HG03159 (cell line): ENCODE measurements around the gene OR6C75.
"Not testable (repeated sequence)": the region's sequence is repeated elsewhere in the genome, so short reads cannot be mapped to it uniquely, and the experiment has no call there.

Experiments used
- ATAC-seq: cut with Tn5 transposase; IDR thresholded peaks from one replicate; pipeline ENCODE4 v1.9.1; 2021; ENCODE audit warnings: mild to moderate bottlenecking, moderate library complexity; ENCODE audit not compliant: unreplicated experiment

Gene OR6C75

DNA sequence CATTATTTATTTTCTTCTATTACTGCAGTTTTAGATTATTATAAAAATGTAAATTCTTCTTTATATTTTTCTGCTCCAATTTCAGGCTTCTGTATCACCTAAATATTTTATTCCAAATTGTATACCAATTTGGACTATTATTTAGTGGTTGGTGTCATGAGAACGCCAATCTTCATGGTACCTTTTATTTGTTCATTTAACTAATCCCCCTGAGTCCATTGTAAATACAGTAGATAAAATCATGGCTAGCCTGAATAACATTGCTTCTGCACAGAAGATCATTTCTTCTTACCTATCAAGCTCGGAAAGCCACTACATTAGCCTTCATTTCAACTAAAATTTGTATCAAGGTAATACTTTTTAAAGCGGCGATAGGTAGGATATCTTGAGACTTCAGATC is at the start of gene OR6C75:
OR6C75 (plus strand) TSS at position 301 of the 400 bp plus-strand sequence. CDS start 2,136 bp downstream, outside the sequence.
- ATAC-seq, result no peak

DNA sequence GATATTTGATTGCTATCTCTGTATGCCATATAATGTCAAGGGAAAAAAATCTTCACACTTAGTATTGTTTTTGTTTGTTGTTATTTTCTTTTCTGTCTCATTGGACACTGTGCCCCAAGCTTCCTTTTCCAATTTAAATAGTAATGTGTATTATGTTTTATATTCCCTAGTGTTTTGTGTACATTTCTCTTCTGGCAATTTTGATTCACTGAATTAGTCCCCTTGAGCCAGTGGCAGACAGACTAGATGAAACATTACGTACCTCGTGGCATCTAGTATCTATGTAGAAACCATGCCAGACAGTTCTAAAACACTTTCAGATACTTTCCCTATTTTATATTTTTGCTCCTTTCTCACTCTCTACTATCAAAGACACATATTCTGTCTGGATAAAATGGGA is 48.7 kb upstream of the OR6C75 start, which contains the start of gene OR6C1:
OR6C1 (plus strand) TSS at position 301 of the 400 bp plus-strand sequence. CDS start 6,257 bp downstream, outside the sequence.
- ATAC-seq, result no peak

GRCh38 chr12:55320201-55320600 is 42.6 kb upstream of the OR6C75 start:
- ATAC-seq, result no peak

DNA sequence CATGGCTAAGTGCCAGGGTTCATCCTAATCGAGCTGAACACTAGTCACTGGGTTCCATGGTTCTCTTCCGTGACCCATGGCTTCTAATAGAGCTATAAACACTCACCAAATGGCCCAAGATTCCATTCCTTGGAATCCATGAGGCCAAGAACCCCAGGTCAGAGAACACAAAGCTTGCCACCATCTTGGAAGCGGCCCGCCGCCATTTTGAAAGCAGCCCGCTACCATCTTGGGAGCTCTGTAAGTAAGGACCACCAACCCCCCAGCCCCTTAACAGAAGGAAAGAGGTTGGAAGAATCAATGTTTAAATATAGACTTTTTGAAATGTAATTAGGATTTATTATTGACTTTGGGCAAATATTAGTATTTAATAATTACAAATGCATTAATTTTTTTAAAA is 37.0 kb upstream of the OR6C75 start:
- not testable (repeated sequence) for ATAC-seq

- no peak for ATAC-seq
Measured at GRCh38 chr12:55330446-55330845, 32.3 kb upstream of the OR6C75 start, which contains the start of gene OR6C3. TSS of gene OR6C3 (plus strand) at chr12:55330746. CDS start at chr12:55331701, 955 bp downstream.

- ATAC-seq, result no peak
Measured at GRCh38 chr12:55336002-55336401, 26.8 kb upstream of the OR6C75 start.

DNA sequence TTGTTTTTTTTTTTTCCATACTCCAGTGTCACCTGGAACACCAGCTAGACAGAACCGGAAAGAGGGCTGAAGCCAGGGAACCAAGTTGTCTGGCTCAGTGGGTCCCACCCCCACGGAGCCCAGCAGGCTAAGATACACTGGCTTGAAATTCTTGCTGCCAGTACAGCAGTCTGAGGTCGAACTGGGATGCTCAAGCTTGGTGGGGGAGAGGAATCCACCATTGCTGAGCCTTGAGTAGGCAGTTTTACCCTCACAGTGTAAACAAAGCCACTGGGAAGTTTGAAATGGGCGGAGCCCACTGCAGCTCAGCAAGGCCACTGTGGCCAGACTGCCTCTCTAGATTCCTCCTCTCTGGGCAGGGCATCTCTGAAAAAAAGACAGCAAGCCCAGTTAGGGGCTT is 7.4 kb upstream of the OR6C75 start:
- ATAC-seq, result not testable (repeated sequence)

DNA sequence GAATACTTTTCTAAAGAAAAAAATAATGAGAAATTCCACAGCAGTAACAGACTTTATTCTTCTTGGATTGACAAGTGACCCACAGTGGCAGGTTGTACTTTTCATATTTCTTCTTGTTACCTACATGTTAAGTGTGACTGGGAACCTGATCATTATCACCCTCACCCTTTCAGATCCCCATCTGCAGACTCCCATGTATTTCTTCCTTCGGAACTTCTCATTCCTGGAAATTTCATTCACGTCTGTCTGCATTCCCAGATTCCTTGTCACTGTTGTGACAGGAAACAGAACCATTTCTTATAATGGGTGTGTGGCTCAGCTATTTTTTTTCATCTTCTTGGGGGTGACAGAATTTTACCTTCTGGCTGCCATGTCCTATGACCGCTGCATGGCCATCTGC is 2.3 kb downstream of the OR6C75 start:
- no peak for ATAC-seq

- no peak for ATAC-seq
Measured at GRCh38 chr12:55372521-55372920, 9.7 kb downstream of the OR6C75 start.

- no peak for ATAC-seq
Measured at GRCh38 chr12:55385891-55386290, 23.1 kb downstream of the OR6C75 start.

GRCh38 chr12:55392032-55392795 is 29.4 kb downstream of the OR6C75 start:
- ATAC-seq, result no peak

- ATAC-seq, result no peak
Measured at GRCh38 chr12:55396326-55396725, 33.6 kb downstream of the OR6C75 start.

DNA sequence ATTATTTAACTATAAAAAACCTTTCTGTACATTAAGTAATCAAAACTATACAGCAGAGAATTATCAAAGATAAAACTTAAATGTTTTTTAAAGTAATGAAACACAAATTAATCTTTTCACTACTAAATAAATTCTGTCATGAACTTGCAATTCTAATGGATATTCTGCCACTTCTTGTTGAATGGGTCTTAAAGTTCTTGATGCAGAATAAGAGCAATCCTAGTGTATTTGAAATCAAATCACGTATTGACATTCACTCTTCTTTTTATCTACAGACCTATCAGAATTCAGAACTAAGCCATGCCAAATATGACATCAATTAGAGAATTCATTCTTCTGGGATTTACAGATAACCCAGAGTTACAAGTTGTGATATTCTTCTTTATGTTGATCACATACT is 37.5 kb downstream of the OR6C75 start, which contains the start of gene OR6C65:
OR6C65 (plus strand) TSS at position 301 of the 400 bp plus-strand sequence; CDS start at position 301, 0 bp downstream.
- no peak for ATAC-seq

GRCh38 chr12:55407866-55408265 is 45.1 kb downstream of the OR6C75 start:
- no peak for ATAC-seq

DNA sequence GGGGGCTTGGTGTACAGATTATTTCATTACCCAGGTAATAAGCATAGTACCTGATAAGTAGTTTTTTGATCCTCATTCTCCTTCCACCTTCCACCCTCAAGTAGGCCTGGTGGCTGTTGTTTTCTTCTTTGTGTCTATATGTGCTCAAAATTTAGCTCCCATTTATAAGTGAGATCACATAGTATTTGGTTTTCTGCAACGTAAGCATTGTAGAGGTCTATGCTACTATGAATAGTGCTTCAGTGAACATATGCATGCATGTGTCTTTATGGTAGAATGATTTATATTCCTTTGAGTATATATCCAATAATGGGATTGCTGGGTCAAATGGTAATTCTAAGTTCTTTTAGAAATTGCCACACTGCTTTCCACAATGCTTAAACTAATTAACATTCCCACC is 46.4 kb downstream of the OR6C75 start:
- not testable (repeated sequence) for ATAC-seq

DNA sequence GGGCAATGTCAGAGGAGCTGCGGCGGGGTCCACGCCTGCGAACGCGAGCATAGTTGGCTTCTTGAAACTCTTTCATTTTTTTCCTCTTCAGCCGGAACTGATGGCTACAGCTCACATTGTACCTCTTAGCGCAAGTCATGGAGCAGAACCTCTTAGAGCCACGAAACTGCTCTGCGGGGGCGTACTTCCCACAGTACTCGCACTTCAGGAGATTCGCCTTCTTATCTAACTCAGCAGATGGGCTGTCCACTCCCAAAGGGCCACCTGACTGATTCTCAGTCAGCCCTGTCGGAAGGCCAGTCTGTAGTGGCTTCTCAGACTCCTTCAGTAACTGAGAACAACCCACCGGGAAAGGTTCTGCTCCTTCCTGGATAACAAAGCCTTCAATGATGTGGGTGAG is 49.4 kb downstream of the OR6C75 start:
- not testable (repeated sequence) for ATAC-seq

- ATAC-seq, result not testable (repeated sequence)
Measured at GRCh38 chr12:55413498-55414388, 51.0 kb downstream of the OR6C75 start.

- not testable (repeated sequence) for ATAC-seq
Measured at GRCh38 chr12:55414396-55414823, 51.6 kb downstream of the OR6C75 start.

DNA sequence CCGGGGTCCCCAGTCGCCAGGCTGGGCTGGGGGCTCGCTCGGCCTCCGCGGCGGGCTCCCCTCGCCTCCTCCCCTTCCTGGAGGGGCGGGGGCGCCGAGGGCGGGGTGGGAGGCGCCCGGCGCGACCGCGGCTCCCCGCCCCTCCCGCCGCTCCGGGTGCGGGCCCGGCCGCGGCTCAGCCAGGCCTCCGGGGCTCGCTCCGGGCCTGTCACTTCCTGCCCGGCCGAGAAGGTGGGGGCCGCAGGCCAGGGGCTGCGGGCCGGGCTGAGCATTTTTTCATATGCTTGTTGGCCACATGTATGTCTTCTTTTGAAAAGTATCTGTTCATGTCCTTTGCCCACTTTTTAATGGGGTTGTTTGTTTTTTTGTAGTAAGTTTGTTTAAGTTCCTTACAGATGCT is 52.1 kb downstream of the OR6C75 start:
- peak; percentile 53 for ATAC-seq

- no peak for ATAC-seq
Measured at GRCh38 chr12:55416961-55417360, 54.2 kb downstream of the OR6C75 start.
